Measurements from ENCODE around the gene HS3ST3B1.

GRCh38 chr17:14361470-14361869, 60.6 kb downstream of the HS3ST3B1 start:
- TF ChIP-seq EZH2 (IDR thresholded peaks at IDR 0.05; ENCODE audit: low read depth, unreplicated experiment): no peak
- no peak for TF ChIP-seq CTCF (conservative IDR thresholded peaks at IDR 0.05; ENCODE audit: low read depth in 2 of 2)
- TF ChIP-seq REST (IDR thresholded peaks at IDR 0.05; ENCODE audit: unreplicated experiment): no peak
- no peak for TF ChIP-seq POLR2AphosphoS5 (IDR thresholded peaks at IDR 0.05; ENCODE audit: low read depth)
- no peak for TF ChIP-seq CREB1 (CRISPR knock-in tag; IDR thresholded peaks at IDR 0.05; ENCODE audit: low read depth)
- TF ChIP-seq ZNF114 (CRISPR knock-in tag; IDR thresholded peaks at IDR 0.05): no peak
- no peak for TF ChIP-seq NANOG (IDR thresholded peaks at IDR 0.05; ENCODE audit: borderline replicate concordance)
- no peak for TF ChIP-seq ZNF331 (CRISPR knock-in tag; IDR thresholded peaks at IDR 0.05; ENCODE audit: low read depth)
- no peak for TF ChIP-seq STAT1 (IDR thresholded peaks at IDR 0.05; ENCODE audit: unreplicated experiment)
- no peak for TF ChIP-seq EZH2phosphoT487 (IDR thresholded peaks at IDR 0.05; ENCODE audit: unreplicated experiment)
- TF ChIP-seq ETS1 (IDR thresholded peaks at IDR 0.05): no peak
